Measurements from ENCODE around the gene DDX4.

Gene DDX4

GRCh38 chr5:55866485-55866884 lies 128.6 kb downstream of the DDX4 start:
- DNase-seq (ENCODE audit: low read depth in 2 of 2): no peak

Data from fibroblast of skin of left quadriceps (primary cell).